Upper lobe of right lung (tissue), 1 donor: ENCODE results near the gene PCDHGB1. TPM values are rescaled to one million over a fixed set of nuclear protein-coding genes. Genes with fewer than 3 reads are reported as not detected.
A peak's percentile ranks its signal among the peaks of the same experiment; 100 is the strongest.
"Not testable (repeated sequence)": the region's sequence is repeated elsewhere in the genome, so short reads cannot be mapped to it uniquely, and the experiment has no call there.

Experiments
- ATAC-seq: fragments of 200-7000 bp; cut with Tn5 transposase; one replicate; pipeline ENCODE4 v1.9.1; 2020; ENCODE audit warnings: mild to moderate bottlenecking, moderate library complexity
- DNase-seq: peaks from one replicate; pipeline ENCODE4 v3.0.0-alpha.2; 2020
- H3K27ac ChIP-seq: fragments of 200-600 bp; one replicate; pipeline ENCODE4 v1.8.0; 2022
- H3K27me3 ChIP-seq: fragments of 200-600 bp; one replicate; pipeline ENCODE4 v1.8.0; 2022; ENCODE audit warnings: mild to moderate bottlenecking
- H3K36me3 ChIP-seq: fragments of 200-600 bp; one replicate; pipeline ENCODE4 v1.8.0; 2022
- H3K4me1 ChIP-seq: fragments of 200-600 bp; one replicate; pipeline ENCODE4 v1.8.0; 2022
- H3K4me3 ChIP-seq: fragments of 200-600 bp; one replicate; pipeline ENCODE4 v1.8.0; 2022; ENCODE audit warnings: mild to moderate bottlenecking
- H3K9me3 ChIP-seq: fragments of 200-600 bp; one replicate; pipeline ENCODE4 v1.8.0; 2022
- intact Hi-C: fragments of 100-400 bp; cut with DNase I; formaldehyde crosslinking; loops from one replicate; pipeline ENCODE4 v1.11.0; 2022
- total RNA-seq: library from RNA; stranded (reverse); fragmentation: NEBNext Ultra II Directional; extraction: Animal tissue kit (Norgen Biotek cat#: 25700); gene quantifications from one replicate; pipeline ENCODE4 v1.2.1, GENCODE V29; 2021
- TF ChIP-seq, protein P1 (sequence below): fragments of 200-600 bp; IDR thresholded peaks from one replicate; pipeline ENCODE4 v1.8.0; 2022; ENCODE audit warnings: antibody characterized with exemption
- donor health status: DM: no; HTN: yes; CAD: no; lungs with severe emphysema.

Gene PCDHGB1
- total RNA-seq, 1 donor from 2014 or later = 2.0 TPM

- H3K4me3 ChIP-seq = peak overlapping the region; percentile 21
- DNase-seq = no peak
- H3K9me3 ChIP-seq = peaks cover 19% of the 10 kb centered on the region
Observed at GRCh38 chr5:141343953-141344463, 5.9 kb upstream of the PCDHGB1 start.

GRCh38 chr5:141345327-141345726, 4.6 kb upstream of the PCDHGB1 start:
- Histone ChIP-seq H3K4me1 (no peaks in the 10 kb centered on the region), H3K36me3 (no peaks in the 10 kb centered on the region), H3K4me3 (no peak overlapping the region), H3K27ac (no peak overlapping the region), H3K27me3 (peaks cover 10% of the 10 kb centered on the region), H3K9me3 (peaks cover 13% of the 10 kb centered on the region)
- DNase-seq (no peak), ATAC-seq (no peak)
- TF ChIP-seq, protein P1, sequence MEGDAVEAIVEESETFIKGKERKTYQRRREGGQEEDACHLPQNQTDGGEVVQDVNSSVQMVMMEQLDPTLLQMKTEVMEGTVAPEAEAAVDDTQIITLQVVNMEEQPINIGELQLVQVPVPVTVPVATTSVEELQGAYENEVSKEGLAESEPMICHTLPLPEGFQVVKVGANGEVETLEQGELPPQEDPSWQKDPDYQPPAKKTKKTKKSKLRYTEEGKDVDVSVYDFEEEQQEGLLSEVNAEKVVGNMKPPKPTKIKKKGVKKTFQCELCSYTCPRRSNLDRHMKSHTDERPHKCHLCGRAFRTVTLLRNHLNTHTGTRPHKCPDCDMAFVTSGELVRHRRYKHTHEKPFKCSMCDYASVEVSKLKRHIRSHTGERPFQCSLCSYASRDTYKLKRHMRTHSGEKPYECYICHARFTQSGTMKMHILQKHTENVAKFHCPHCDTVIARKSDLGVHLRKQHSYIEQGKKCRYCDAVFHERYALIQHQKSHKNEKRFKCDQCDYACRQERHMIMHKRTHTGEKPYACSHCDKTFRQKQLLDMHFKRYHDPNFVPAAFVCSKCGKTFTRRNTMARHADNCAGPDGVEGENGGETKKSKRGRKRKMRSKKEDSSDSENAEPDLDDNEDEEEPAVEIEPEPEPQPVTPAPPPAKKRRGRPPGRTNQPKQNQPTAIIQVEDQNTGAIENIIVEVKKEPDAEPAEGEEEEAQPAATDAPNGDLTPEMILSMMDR = no peak
- intact Hi-C loops = no loop called here

More at GRCh38 chr5:141343953-141344463, 5.9 kb upstream of the PCDHGB1 start:
- no peaks in the 10 kb centered on the region for H3K4me1 ChIP-seq
- intact Hi-C loops = no loop called here
- H3K36me3 ChIP-seq = no peaks in the 10 kb centered on the region
- peaks cover 6% of the 10 kb centered on the region for H3K27me3 ChIP-seq
- no peak for ATAC-seq
- TF ChIP-seq, protein P1 = no peak
- no peak overlapping the region for H3K27ac ChIP-seq

- H3K4me3 ChIP-seq, intact Hi-C loops, H3K36me3 ChIP-seq, ATAC-seq, DNase-seq, H3K4me1 ChIP-seq, H3K27ac ChIP-seq: not testable (repeated sequence)
- Histone ChIP-seq H3K27me3 (peaks cover 10% of the 10 kb centered on the region), H3K9me3 (peaks cover 18% of the 10 kb centered on the region)
Observed at GRCh38 chr5:141346017-141346416, 3.9 kb upstream of the PCDHGB1 start.

DNA sequence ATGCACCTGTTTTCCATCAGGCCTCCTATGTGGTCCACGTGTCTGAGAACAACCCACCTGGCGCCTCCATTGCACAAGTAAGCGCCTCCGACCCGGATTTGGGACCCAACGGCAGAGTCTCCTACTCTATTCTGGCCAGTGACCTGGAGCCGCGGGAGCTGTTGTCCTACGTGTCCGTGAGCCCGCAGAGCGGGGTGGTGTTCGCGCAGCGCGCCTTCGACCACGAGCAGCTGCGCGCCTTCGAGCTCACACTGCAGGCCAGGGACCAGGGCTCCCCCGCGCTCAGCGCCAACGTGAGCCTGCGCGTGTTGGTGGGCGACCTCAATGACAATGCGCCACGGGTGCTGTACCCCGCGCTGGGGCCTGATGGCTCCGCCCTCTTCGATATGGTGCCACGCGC, 1.7 kb downstream of the PCDHGB1 start:
- H3K4me3 ChIP-seq = no peak overlapping the region
- H3K27me3 ChIP-seq = peaks cover 5% of the 10 kb centered on the region
- no peak for DNase-seq
- H3K36me3 ChIP-seq = no peaks in the 10 kb centered on the region
- no peaks in the 10 kb centered on the region for H3K4me1 ChIP-seq
- H3K9me3 ChIP-seq = peaks cover 17% of the 10 kb centered on the region
- ATAC-seq = no peak
- H3K27ac ChIP-seq = no peak overlapping the region
- intact Hi-C loops = no loop called here
- TF ChIP-seq, protein P1 = no peak

DNA sequence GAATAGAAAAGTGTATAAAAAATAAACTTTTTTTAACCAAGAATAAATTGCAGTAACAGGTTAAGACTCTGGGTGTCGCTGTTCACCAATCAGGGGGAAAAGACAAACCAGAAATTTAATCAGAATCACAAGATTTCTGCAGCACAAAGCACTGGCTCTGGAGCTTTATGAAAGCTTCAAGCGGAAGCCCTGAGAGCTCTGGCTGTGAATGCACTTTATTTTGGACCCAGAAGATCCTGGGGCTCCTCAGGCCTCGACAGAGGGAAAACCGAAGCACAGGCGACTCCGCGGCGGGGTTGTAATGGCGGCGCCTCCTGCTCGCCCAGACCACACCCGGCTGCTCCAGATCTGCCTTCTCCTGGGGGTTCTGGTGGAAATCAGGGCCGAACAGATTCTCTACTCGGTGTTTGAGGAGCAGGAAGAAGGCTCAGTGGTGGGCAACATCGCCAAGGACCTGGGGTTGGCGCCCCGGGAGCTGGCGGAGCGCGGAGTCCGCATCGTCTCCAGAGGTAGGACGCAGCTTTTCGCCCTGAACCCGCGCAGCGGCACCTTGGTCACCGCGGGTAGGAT, 5.1 kb downstream of the PCDHGB1 start, which contains the start of gene PCDHGA4:
Gene PCDHGA4 (plus strand): TSS at position 122 of the 570 bp plus-strand sequence. CDS start 87 bp downstream, at position 209.
- peaks cover 5% of the 10 kb centered on the region for H3K27me3 ChIP-seq
- H3K4me3 ChIP-seq = peak within 1 kb of the TSS; percentile 40
- H3K9me3 ChIP-seq = peaks cover 28% of the 10 kb centered on the region
- no peak within 1 kb of the TSS for H3K27ac ChIP-seq
- intact Hi-C loops = no loop called here
- DNase-seq = no peak
- no peaks in the 10 kb centered on the region for H3K36me3 ChIP-seq
- ATAC-seq = no peak
- no peaks in the 10 kb centered on the region for H3K4me1 ChIP-seq
- TF ChIP-seq, protein P1 = peak; percentile 45

DNA sequence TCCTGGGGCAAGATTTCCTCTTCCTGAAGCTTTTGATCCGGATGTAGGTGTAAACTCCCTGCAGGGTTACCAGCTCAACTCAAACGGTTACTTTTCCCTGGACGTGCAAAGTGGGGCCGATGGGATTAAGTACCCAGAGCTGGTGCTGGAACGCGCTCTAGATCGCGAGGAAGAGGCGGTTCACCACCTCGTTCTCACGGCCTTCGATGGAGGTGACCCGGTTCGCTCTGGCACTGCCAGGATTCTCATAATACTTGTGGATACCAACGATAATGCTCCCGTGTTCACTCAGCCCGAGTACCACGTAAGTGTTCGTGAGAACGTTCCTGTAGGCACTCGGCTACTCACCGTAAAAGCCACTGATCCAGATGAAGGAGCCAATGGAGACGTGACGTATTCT, 5.7 kb downstream of the PCDHGB1 start:
- H3K4me1 ChIP-seq = no peaks in the 10 kb centered on the region
- intact Hi-C loops = no loop called here
- no peaks in the 10 kb centered on the region for H3K36me3 ChIP-seq
- H3K9me3 ChIP-seq = peaks cover 23% of the 10 kb centered on the region
- H3K27ac ChIP-seq = no peak overlapping the region
- H3K27me3 ChIP-seq = peaks cover 9% of the 10 kb centered on the region
- TF ChIP-seq, protein P1 = no peak
- ATAC-seq = no peak
- no peak overlapping the region for H3K4me3 ChIP-seq
- DNase-seq = no peak
